BJ (cell line): ENCODE data around the gene OCSTAMP. TPM values are rescaled to one million over a fixed set of nuclear protein-coding genes. Genes with fewer than 3 reads are reported as not detected.

Source experiments
- CTCF ChIA-PET: fragments of 350-600 bp; formaldehyde crosslinking; extraction: SDS; loops from one replicate; lab custom pipeline; 2021; ENCODE audit warnings: antibody characterized with exemption, inconsistent platforms; lab: Yijun Ruan, JAX
- POLR2A ChIA-PET: fragments of 300-600 bp; sonication (Branson Sonifier 250); formaldehyde crosslinking; extraction: SDS; loops from one replicate; lab custom pipeline; 2021; ENCODE audit warnings: antibody characterized with exemption; lab: Charles Lee
- DNase-seq: peaks from one replicate; pipeline ENCODE4 v3.0.0-alpha.2; 2011; ENCODE audit warnings: low read depth
- H3K27me3 ChIP-seq: 2 replicates; pipeline ENCODE4 v1.6.0; 2011; ENCODE audit warnings: low read length; ENCODE audit not compliant: control insufficient read depth, insufficient read depth
- H3K36me3 ChIP-seq: 2 replicates; pipeline ENCODE4 v1.5.1; 2011; ENCODE audit warnings: low read length; ENCODE audit not compliant: control insufficient read depth, insufficient read depth
- H3K4me3 ChIP-seq: 2 replicates; pipeline ENCODE4 v1.5.1; 2011; ENCODE audit warnings: low read depth, mild to moderate bottlenecking, control low read depth, low read length
- polyA plus RNA-seq: library from polyadenylated mRNA; depleted of rRNA; stranded (reverse); fragments of >200 nt; gene quantifications from 2 replicates; pipeline ENCODE4 v1.2.3, GENCODE V29; 2011; rRNA removed
- TF ChIP-seq, protein P1 (sequence below): IDR thresholded peaks from 2 replicates; pipeline ENCODE4 v1.5.1; 2011; ENCODE audit warnings: low read depth, mild to moderate bottlenecking, control low read depth, inconsistent platforms, low read length, moderate library complexity; ENCODE audit not compliant: insufficient read depth

OCSTAMP gene
- polyA plus RNA-seq, 1 experiment, result not detected

DNA sequence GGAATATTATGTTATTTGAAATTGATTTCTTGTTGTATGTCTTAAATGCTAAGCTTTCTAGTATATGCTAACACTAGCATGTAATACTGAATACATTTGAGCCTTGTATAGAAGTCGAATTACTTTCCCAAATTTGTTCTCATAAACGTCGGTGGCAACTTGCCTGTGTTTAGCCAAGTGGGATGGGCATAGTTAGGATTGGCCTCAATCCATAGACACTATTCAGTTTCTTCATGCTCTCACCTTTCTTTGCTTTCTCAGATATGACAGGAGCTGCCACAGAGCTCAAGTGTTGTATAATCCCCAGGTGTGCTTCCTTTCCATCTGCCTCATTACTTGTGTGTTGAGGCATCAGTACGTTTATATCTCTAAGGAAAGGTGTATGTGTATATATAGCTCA lies 56.4 kb downstream of the OCSTAMP start:
- no peak for DNase-seq
- Histone ChIP-seq H3K4me3 (no peak overlapping the region), H3K36me3 (no peaks in the 10 kb centered on the region), H3K27me3 (no peaks in the 10 kb centered on the region)
- CTCF ChIA-PET, result no interaction called here
- POLR2A ChIA-PET, result interaction anchor here (0.5 kb wide), 1 partner anchor 431 kb away, joined by 5 read pairs; no protein-coding TSS in a partner anchor
- TF ChIP-seq, protein P1, sequence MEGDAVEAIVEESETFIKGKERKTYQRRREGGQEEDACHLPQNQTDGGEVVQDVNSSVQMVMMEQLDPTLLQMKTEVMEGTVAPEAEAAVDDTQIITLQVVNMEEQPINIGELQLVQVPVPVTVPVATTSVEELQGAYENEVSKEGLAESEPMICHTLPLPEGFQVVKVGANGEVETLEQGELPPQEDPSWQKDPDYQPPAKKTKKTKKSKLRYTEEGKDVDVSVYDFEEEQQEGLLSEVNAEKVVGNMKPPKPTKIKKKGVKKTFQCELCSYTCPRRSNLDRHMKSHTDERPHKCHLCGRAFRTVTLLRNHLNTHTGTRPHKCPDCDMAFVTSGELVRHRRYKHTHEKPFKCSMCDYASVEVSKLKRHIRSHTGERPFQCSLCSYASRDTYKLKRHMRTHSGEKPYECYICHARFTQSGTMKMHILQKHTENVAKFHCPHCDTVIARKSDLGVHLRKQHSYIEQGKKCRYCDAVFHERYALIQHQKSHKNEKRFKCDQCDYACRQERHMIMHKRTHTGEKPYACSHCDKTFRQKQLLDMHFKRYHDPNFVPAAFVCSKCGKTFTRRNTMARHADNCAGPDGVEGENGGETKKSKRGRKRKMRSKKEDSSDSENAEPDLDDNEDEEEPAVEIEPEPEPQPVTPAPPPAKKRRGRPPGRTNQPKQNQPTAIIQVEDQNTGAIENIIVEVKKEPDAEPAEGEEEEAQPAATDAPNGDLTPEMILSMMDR, result no peak

DNA sequence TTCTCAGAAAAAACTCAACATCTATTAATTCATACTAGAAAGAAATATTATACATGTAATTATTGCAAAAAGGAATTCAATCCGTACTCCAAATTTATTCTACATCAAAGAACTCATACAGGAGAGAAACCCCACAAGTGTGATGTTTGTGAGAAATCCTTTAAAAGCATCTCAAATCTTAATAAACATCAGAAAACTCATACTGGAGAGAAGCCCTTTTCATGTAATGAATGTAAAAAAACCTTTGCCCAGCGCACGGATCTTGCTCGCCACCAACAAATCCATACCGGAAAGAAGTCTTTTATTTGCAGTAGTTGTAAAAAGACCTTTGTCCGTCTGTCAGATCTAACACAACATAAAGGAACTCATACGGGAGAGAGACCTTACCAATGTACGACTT lies 59.1 kb downstream of the OCSTAMP start:
- POLR2A ChIA-PET, result no interaction called here
- TF ChIP-seq, protein P1, result no peak
- H3K36me3 ChIP-seq, result no peaks in the 10 kb centered on the region
- CTCF ChIA-PET, result no interaction called here
- no peaks in the 10 kb centered on the region for H3K27me3 ChIP-seq
- H3K4me3 ChIP-seq, result no peak overlapping the region
- DNase-seq, result no peak

Other genes with a start within 250 kb of the OCSTAMP start
- gene CDH22, start 242.2 kb downstream of the OCSTAMP start, polyA plus RNA-seq, result not detected in 2 replicates
- gene ELMO2, start 144.0 kb downstream of the OCSTAMP start, polyA plus RNA-seq, result 46.8 and 62.2 TPM in 2 replicates
- gene ZNF334, start 37.1 kb downstream of the OCSTAMP start, polyA plus RNA-seq, result 0.93 and 1.8 TPM in 2 replicates
- gene SLC13A3, start 100.8 kb upstream of the OCSTAMP start, polyA plus RNA-seq, result 3.5 and 3.7 TPM in 2 replicates
- 7.2 and 11.0 TPM in 2 replicates for gene TP53RK, start 138.8 kb upstream of the OCSTAMP start, polyA plus RNA-seq
- 31.0 and 41.9 TPM in 2 replicates for gene SLC2A10, start 159.0 kb upstream of the OCSTAMP start, polyA plus RNA-seq